ENCODE results near the gene UNC45B. TPM values are rescaled to one million over a fixed set of nuclear protein-coding genes. Genes with fewer than 3 reads are reported as not detected.

The UNC45B gene
- total RNA-seq, 1 experiment from 2014 or later = not detected

- CTCF ChIA-PET = no interaction called here
- Histone ChIP-seq H3K27me3 (ENCODE audit: insufficient read depth, low read length) (0 out of 2 replicates have a peak, but pooled peaks cover 7% of the 10 kb centered on the region), H2AFZ (ENCODE audit: low read depth, low read length, poor library complexity, severe bottlenecking) (no peak overlapping the region), H3K36me3 (ENCODE audit: control insufficient read depth in 1 of 2, insufficient read depth in 2 of 2, low read length in 2 of 2) (no peaks in the 10 kb centered on the region), H3K4me3 (replicated peaks in 1 of 2; ENCODE audit: low read depth in 1 of 2, low read length in 2 of 2) (no peak overlapping the region), H4K20me1 (ENCODE audit: insufficient read depth) (no peaks in the 10 kb centered on the region), H3K9me2 (ENCODE audit: insufficient read depth) (no peaks in the 10 kb centered on the region; the same call in 1 of the 2 replicates), H3K27ac (ENCODE audit: low read depth, low read length) (no peak overlapping the region), H3K4me1 (ENCODE audit: control insufficient read depth in 1 of 2, insufficient read depth in 2 of 2, low read length in 2 of 2) (no peaks in the 10 kb centered on the region), H3K4me2 (ENCODE audit: low read length) (no peak overlapping the region), H3K79me2 (ENCODE audit: insufficient read depth, low read length) (no peaks in the 10 kb centered on the region), H3K9me3 (ENCODE audit: control insufficient read depth in 1 of 2, insufficient read depth in 1 of 2, low read depth in 1 of 2, low read length in 2 of 2) (no peaks in the 10 kb centered on the region), H3K9ac (ENCODE audit: low read length) (no peak overlapping the region)
- RAD21 ChIA-PET (ENCODE audit: low non-redundant PET in 1 of 2, low total read pairs in 2 of 2, uncharacterized antibody in 2 of 2, unreplicated experiment in 2 of 2) = no interaction called here
- TF ChIP-seq CBX3 (IDR thresholded peaks at IDR 0.05; ENCODE audit: low read depth) (no peak), POLR2A (IDR thresholded peaks at IDR 0.05; ENCODE audit: borderline replicate concordance, extremely low read depth, insufficient read depth, insufficient read length) (no peak), SIN3A (IDR thresholded peaks at IDR 0.05; ENCODE audit: low read depth) (no peak), TCF7L2 (IDR thresholded peaks at IDR 0.05; ENCODE audit: borderline replicate concordance, extremely low read depth, insufficient read depth, insufficient read length) (no peak)
- ATAC-seq (no peak), DNase-seq (ENCODE audit: low read depth, low spot score) (no peak)
- BruUV-seq (replicated peaks) = no TSS peak
- intact Hi-C loops (cut with micrococcal nuclease) = no loop called here
- POLR2A ChIA-PET = no interaction called here
Observed at GRCh38 chr17:35164716-35165115, 17.1 kb downstream of the UNC45B start.

DNA sequence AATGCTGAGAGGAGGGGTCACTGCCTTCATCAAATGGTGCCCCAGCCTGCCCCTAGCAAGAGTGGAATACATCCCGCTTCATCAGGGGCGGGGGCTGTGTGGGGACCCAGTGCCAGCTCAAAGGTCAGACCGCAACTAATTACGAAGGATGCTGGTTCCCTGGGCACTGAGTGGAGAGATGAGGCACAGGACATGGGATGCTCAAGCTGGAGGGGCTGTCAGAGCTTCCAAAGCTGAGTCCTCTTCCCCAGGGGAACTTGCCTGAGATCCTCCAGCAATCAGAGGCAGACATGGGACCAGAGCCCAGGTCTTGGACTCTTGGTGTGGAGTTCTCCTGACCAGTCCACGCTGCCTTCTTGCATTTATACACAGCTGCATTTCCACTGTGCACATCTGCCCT is 18.9 kb downstream of the UNC45B start:
- no TSS peak for BruUV-seq (replicated peaks)
- no peaks in the 10 kb centered on the region for H3K36me3 ChIP-seq (ENCODE audit: control insufficient read depth in 1 of 2, insufficient read depth in 2 of 2, low read length in 2 of 2)
- no peak overlapping the region for H2AFZ ChIP-seq (ENCODE audit: low read depth, low read length, poor library complexity, severe bottlenecking)
- H3K4me2 ChIP-seq (ENCODE audit: low read length) = no peak overlapping the region
- H3K9ac ChIP-seq (ENCODE audit: low read length) = no peak overlapping the region
- ATAC-seq (no peak), DNase-seq (ENCODE audit: low read depth, low spot score) (no peak)
- ChIA-PET POLR2A (no interaction called here), CTCF (interaction anchor here (0.9 kb wide), 1 partner anchor 367 kb away, joined by 3 read pairs; no protein-coding TSS in a partner anchor), RAD21 (ENCODE audit: low non-redundant PET in 1 of 2, low total read pairs in 2 of 2, uncharacterized antibody in 2 of 2, unreplicated experiment in 2 of 2) (no interaction called here)
- H4K20me1 ChIP-seq (ENCODE audit: insufficient read depth) = no peaks in the 10 kb centered on the region
- intact Hi-C loops (cut with micrococcal nuclease) = no loop called here
- H3K27me3 ChIP-seq (ENCODE audit: insufficient read depth, low read length) = 0 out of 2 replicates have a peak, but pooled peaks cover 4% of the 10 kb centered on the region
- H3K9me2 ChIP-seq (ENCODE audit: insufficient read depth) = no peaks in the 10 kb centered on the region; the same call in 1 of the 2 replicates
- H3K79me2 ChIP-seq (ENCODE audit: insufficient read depth, low read length) = no peaks in the 10 kb centered on the region
- no peak overlapping the region for H3K27ac ChIP-seq (ENCODE audit: low read depth, low read length)
- no peak overlapping the region for H3K4me3 ChIP-seq (replicated peaks in 1 of 2; ENCODE audit: low read depth in 1 of 2, low read length in 2 of 2)
- H3K9me3 ChIP-seq (ENCODE audit: control insufficient read depth in 1 of 2, insufficient read depth in 1 of 2, low read depth in 1 of 2, low read length in 2 of 2) = no peaks in the 10 kb centered on the region
- TF ChIP-seq RAD21 (IDR thresholded peaks at IDR 0.05; ENCODE audit: low read depth) = no peak
- no peak for TF ChIP-seq POLR2A (IDR thresholded peaks at IDR 0.05; ENCODE audit: borderline replicate concordance, extremely low read depth, insufficient read depth, insufficient read length)
- no peak for TF ChIP-seq ZNF274 (IDR thresholded peaks at IDR 0.05; ENCODE audit: low read depth, low read length)
- TF ChIP-seq POLR2AphosphoS5 (IDR thresholded peaks at IDR 0.05; ENCODE audit: low read depth, low read length) = no peak
- TF ChIP-seq ELF1 (IDR thresholded peaks at IDR 0.05; ENCODE audit: borderline replicate concordance, low read depth) = no peak
- no peak for TF ChIP-seq EZH2phosphoT487 (IDR thresholded peaks at IDR 0.05; ENCODE audit: borderline replicate concordance)
- TF ChIP-seq EGR1 (IDR thresholded peaks at IDR 0.05; ENCODE audit: low read depth) = no peak
- TF ChIP-seq CBX3 (IDR thresholded peaks at IDR 0.05; ENCODE audit: low read depth) = no peak
- TF ChIP-seq SP1 (IDR thresholded peaks at IDR 0.05; ENCODE audit: low read depth) = no peak
- TF ChIP-seq CEBPB (IDR thresholded peaks at IDR 0.05; ENCODE audit: low read depth) = no peak
- TF ChIP-seq ZBTB33 (IDR thresholded peaks at IDR 0.05; ENCODE audit: extremely low read depth, insufficient replicate concordance, low read length) = no peak
- TF ChIP-seq, protein P1, sequence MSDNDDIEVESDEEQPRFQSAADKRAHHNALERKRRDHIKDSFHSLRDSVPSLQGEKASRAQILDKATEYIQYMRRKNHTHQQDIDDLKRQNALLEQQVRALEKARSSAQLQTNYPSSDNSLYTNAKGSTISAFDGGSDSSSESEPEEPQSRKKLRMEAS (IDR thresholded peaks at IDR 0.05) = no peak
- TF ChIP-seq, protein P2, sequence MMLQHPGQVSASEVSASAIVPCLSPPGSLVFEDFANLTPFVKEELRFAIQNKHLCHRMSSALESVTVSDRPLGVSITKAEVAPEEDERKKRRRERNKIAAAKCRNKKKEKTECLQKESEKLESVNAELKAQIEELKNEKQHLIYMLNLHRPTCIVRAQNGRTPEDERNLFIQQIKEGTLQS (IDR thresholded peaks at IDR 0.05) = no peak
- TF ChIP-seq SIN3A (IDR thresholded peaks at IDR 0.05; ENCODE audit: low read depth) = no peak
- no peak for TF ChIP-seq SRF (IDR thresholded peaks at IDR 0.05; ENCODE audit: low read depth)
- no peak for TF ChIP-seq ZFX (IDR thresholded peaks at IDR 0.05)
- TF ChIP-seq, protein P3, sequence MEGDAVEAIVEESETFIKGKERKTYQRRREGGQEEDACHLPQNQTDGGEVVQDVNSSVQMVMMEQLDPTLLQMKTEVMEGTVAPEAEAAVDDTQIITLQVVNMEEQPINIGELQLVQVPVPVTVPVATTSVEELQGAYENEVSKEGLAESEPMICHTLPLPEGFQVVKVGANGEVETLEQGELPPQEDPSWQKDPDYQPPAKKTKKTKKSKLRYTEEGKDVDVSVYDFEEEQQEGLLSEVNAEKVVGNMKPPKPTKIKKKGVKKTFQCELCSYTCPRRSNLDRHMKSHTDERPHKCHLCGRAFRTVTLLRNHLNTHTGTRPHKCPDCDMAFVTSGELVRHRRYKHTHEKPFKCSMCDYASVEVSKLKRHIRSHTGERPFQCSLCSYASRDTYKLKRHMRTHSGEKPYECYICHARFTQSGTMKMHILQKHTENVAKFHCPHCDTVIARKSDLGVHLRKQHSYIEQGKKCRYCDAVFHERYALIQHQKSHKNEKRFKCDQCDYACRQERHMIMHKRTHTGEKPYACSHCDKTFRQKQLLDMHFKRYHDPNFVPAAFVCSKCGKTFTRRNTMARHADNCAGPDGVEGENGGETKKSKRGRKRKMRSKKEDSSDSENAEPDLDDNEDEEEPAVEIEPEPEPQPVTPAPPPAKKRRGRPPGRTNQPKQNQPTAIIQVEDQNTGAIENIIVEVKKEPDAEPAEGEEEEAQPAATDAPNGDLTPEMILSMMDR (IDR thresholded peaks at IDR 0.05 in 2 of 3, conservative IDR thresholded peaks at IDR 0.05 in 1 of 3; ENCODE audit: borderline replicate concordance in 1 of 3, insufficient read depth in 1 of 3, low read depth in 2 of 3, low read length in 2 of 3) = no peak
- no peak for TF ChIP-seq JUND (IDR thresholded peaks at IDR 0.05)
- no peaks in the 10 kb centered on the region for H3K4me1 ChIP-seq (ENCODE audit: control insufficient read depth in 1 of 2, insufficient read depth in 2 of 2, low read length in 2 of 2)
